Amygdala (tissue), 56 donors: ENCODE measurements around the gene NCKAP1.
"Not testable (repeated sequence)": the region's sequence is repeated elsewhere in the genome, so short reads cannot be mapped to it uniquely, and the experiment has no call there.

Experiments
- DNase-seq, 56 donors: peaks; one replicate each; lab custom pipeline; 2025; lab: John Stamatoyannopoulos, UW

Gene NCKAP1

DNA sequence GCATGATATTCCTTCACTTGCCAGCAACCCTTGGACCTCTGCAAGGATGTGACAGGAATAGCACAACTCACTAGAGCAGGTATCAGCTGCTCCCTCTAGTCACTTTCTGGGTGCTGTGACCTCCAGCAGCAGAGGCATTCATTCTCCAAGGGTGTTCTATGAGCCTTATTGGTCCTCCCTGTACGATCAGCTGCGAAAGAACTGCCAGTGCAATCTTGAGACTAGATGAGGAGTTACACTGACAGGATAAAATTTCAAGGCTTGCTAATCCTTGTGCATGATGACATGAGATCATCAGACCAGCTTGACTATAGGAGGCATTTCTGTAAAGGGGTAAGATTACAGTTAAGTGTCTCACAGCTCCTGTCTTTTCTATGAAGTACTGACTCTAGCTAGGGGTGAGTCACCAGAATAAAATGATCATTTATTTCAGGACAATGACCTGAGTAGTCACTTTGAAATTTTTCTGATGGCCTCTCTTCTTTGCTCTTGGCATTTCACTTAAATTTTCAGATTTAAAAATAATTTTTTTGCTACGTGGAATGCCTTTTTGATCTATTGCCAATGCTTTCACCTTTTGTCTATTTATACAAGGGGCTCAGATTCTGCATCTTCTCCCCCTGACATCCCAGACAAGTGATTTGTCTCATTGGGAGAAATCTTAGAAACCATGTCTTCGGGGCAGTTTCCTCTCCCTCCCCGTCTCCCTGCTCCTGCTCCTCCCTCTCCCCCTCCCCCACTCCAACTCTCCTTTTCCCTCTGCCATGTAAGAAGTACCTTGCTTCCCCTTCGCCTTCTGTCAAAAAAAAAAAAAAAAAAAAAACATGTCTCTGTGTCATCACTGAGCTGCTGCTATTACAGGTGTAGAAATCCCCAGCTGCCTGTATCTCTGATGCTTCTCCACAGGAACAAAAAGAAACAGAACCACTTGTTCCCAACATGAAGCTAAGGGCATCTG lies 122.6 kb downstream of the NCKAP1 start:
- no peak for DNase-seq

DNA sequence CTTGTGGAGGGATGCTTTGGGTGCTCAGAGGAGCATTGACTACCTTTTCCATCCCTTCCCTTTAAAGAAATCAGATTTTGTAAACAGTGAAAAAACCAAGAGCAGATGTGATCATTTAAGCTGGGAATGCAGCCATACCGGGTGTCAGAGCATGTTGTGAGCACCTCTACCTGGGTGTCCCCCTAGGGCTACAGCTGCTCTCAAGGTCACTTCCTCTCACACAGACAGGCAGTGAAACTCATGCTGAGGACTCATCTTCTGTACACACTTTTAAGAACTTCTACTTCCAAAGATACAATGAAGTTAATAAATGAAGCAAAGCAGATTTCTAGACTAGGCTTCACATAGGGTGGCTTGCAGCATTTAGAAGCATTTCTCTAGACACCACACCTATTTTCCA lies 123.4 kb downstream of the NCKAP1 start:
- DNase-seq, result no peak

DNA sequence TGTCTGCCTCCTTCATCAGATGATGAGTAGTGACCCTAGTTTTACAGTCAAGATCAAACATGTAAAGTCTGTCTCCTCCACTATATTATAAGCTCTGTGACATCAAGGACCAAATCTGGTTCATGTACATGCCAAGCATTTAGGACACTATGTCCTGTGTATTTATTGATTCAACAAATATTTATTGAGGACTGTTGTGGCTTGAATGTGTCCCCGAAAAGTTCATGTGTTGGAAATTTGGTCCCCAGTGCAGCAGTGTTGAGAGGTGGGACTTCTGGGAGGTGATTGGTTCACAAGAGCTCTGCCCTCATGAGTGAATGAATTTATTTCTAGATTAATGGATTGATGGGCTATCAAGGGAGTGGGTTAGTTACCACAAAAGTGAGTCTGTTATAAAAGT lies 125.2 kb downstream of the NCKAP1 start:
- no peak for DNase-seq

DNA sequence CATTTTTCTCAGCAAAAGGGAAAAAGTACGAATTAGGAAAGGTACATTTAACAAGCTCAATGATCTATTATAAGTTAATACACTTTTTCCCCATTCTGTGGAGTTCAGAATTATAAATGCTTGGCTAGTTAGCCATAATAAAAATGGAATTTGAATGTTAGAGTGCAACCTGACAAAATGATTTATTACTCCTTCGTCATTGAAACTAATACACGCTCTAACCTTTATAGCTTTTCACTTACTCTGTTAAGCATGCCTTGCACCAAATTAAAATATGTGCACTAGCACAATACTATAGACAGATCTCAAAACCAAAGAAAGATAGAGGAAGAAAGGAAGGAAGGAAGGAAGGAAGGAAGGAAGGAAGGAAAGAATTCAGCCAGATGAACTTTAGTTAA lies 125.7 kb downstream of the NCKAP1 start:
- DNase-seq, result no peak

DNA sequence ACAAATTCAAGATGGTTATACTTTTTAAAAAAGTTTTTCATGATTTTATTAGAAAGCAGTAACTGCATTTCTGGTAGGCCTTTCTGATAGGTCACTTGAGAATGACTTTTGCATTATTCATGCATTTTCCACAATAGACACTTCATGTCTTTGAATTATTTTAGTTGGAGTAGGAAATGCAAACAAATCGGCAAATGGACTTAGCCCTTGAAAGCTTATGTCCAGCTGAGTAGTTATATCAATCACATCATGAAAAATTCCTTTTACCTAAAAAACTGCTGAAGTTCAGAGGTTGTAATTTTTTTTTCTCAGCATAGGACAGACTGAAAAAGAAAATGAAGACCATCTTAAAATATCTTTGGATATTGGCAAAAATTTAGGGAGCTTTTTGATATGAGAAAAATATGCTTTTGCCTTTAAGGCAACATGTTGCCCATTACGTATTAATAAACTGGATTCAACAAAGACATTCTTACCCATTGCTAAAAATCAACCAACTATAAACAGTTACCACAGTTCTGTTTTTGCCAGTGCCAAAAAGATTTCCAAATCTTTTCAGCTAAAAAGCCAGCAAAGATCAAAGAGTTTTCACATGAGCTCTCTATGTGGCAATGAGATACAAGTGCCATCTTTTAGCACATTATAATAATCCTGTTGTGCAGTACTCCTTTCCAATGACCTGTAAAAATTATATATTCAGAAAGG lies 126.3 kb downstream of the NCKAP1 start:
- no peak for DNase-seq

DNA sequence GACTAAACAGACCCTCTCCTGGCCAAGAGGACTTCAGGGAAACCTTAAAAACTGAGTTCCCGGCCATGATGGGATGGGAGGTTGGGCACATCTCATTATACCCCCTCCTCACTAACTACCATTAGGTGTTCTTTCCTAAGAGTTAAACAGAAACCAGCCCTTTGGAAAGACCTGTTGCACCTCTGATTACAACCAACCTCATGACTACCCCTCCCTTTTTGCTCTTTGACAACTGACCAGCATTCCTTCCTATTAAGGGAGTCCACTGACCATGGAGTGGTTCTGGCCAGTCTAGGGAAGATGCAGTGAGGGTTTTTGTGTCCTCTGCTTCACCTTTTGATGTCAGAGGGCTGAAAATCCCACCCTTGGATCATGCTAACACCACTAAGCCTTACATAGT lies 127.3 kb downstream of the NCKAP1 start:
- no peak for DNase-seq

DNA sequence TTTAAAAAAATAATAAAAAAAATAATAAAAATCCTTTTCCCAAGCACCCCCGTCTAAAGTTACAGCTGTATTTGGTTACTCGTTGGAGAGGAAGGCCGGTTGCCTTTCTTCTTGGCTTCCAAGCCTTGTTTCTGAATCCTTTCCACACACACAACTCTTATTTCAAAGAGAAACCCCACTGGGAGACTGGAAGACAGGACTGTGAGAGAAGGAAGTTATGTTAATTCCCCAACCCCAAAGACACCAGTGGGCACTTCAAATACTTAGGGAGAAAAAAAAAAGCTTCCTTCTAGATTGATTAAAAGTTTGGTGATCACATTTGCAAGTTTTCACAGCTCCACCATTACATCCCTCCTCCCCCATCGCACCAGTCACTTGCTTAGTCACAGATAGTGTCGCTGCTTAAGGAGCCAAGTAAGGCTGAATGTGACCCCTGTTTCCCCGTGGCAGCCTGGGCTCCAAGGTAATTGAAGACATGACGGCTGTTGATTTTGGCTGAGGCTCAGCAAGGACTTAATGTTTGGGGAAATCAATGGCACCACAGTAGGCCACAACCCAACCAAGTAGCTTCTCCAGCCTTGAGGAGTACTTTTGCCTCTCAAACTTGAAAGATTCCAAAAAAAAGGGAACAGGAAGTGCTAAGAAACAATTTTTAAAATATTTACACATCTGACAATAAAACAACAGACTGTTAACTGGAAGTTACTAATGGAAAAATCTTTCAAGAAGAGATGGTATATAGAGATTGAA lies 131.0 kb downstream of the NCKAP1 start:
- DNase-seq, result no peak

DNA sequence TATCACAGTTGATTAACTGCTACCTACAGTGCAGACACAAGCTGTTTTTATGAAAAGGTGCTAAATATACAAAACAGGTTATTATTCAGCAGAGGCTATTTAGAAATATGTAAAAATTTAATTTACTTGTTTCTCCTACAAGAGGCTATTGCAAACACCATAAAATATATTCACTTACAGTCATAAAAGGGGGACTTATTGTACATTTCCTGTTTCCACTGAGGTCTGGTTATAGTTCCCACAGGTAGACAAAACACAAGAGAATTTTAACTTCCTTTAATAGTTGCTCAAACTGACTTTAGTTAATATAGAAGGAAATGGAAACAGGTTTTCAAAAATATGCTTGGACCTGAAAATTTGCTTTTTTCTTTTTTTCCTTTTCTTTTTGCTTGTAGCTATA lies 131.8 kb downstream of the NCKAP1 start:
- DNase-seq, result no peak

DNA sequence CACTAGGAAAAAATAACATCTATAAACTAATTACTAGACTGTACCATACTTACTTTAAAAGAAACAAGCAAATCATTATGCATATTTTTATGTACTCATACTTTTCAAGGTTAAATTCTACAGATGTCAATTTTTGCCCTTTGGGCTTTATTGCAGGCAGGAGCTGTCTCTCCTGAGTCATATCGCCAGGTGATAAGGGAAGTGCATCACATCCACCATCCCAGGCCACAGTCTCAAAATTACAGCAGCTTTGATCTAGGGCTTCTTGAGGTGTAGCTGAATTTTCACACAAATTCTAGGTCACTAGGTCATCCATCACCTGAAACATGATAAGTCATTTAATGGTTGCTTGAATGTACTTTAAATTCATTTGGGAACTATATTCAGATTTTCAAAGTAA lies 133.4 kb downstream of the NCKAP1 start:
- no peak for DNase-seq

DNA sequence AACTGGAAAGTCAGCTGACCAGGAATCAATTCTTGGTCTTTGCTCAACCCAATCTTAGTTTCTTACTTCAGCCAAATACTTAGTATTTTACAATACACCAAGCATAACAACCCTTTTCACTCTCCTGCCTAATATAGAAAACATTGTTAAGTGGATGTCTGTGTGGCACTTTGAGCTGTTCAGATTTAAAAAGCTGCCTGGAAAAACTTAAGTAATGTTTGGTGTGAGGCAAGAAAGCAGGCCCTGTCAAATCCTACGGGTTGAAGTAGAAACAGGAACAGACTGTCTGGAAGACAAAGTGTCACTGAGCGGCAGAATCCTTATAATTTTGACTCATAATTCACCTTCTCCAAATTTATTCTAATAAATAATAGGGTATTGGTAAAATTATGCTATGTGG lies 134.7 kb downstream of the NCKAP1 start:
- no peak for DNase-seq

DNA sequence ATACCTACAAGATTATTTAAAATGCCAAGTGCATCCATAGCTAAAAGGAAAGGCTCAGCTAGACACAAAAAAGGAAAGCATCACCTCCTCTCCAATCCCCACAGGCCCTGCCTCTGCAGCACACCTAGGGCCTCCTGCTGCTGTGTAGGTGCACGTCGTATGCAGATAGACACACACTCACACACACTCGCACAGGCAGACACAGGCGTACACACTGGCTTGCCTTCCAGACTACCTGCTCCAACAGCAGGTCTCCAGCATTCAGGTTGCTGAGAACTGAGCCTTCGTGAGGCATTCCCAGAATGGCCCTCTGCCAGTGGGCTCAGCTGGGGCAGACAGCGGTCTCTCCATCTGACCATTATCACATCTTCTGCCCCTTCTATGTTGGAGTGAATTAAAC lies 136.5 kb downstream of the NCKAP1 start:
- DNase-seq, result no peak

DNA sequence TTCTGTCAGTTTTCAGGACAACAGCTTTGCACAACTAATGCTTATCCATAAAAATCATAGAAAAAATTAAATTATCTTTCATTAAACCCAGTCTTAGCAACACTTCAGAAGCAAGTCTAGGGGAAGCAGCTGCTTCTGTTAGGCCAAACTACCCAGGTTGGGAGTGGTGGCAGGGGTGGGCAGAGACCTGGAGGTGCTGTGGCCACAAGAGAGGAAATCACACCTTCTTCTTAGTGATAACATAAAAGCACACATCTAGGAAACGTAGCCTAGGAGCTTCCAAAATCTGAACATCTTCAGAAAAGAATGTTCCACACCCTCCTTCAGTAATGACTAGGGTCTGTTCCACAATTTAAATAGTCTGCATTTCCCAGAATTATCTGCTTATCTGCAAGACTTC lies 139.5 kb downstream of the NCKAP1 start:
- no peak for DNase-seq

DNA sequence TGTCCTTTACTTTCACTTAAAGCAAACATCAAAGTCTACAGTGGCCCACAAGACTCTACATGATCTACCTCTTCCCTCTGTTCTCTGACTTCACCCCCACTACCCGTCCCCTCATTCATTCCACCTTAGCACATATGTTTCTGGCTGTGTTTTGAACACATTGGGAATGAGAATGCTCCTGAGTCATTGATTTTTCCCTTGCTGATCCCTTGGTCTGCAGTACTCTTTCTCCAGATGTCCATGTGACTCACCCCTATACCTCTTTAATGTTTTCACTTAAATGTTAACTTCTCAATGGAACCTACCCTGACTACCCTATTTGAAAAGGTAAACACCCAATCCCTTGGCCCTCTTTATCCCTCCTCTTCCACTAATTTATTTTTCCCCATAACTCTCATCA lies 141.1 kb downstream of the NCKAP1 start:
- DNase-seq, result no peak

DNA sequence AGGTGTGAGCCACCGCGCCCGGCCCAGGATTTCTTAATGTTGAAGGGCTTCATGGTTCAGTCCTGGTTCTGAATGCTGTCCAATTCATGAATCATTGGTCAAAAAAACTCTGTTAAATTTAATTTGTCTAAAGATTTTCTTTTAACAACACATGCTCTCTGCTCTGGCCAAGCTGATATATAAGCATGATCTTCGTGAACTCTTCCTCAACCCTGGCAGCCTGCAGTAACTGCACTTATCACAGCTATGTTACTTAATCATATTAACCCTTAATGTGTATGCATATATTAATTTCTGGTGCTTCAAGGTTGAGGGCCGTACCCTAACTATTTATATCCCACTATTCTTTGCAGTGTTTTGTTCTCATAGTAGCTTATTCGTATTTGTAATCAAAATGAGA lies 142.5 kb downstream of the NCKAP1 start:
- no peak for DNase-seq

DNA sequence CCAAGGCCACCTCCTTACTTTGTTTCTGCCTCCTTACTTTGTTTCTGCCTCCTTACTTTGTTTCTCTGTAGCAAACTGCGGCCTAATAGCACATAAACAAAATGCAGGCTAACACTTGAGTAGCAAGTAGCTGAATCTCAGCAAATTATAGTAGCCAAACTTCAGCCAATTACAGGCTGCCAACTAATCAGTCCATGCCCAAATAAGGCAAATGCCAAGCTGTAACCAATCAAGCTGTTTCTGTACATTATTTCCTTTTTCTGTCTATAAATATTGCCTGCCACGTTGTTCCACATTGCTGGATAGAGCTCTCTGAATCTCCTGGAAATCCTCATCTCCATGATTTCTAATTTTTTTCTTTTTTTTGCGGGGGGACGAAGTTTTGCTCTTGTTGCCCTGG lies 143.1 kb downstream of the NCKAP1 start:
- no peak for DNase-seq

DNA sequence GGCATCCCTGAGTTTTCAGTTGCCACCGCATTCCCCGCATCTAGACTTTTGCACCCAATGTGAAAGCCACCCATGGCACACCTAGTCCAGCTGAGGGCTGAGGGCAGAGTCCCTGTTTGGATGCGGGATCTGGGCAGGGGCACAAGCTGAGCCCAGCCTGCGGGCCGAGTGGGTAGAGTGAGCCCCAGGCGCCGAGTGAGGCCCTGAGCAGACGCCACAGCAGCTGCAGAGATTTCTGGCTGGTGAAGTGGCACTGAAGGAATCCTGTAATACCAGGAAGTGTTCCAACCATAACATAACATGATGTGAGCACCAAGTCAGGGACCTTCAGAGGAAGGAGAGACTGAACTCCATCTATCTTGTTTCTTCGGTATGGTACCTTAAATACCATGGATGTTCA lies 144.1 kb downstream of the NCKAP1 start:
- DNase-seq, result no peak

DNA sequence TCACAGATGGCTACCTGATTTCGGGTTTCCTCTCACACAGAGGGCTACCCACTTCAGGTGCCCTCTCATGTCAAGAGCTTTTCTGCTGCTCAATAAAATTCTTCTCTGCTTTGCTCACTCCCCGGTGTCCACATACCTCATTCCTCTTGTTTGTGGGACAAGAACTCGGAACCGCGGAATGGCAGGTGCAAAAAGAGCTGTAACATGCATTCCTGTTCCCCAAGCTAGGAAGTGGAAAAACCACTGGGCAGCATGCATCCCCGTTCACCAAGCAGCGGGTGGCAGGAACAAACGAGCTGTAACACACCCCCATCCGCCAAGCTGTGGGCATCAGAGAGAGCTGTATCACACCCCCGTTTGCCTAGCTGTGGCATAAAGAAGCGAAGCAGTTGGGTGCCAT lies 144.6 kb downstream of the NCKAP1 start:
- DNase-seq, result no peak

DNA sequence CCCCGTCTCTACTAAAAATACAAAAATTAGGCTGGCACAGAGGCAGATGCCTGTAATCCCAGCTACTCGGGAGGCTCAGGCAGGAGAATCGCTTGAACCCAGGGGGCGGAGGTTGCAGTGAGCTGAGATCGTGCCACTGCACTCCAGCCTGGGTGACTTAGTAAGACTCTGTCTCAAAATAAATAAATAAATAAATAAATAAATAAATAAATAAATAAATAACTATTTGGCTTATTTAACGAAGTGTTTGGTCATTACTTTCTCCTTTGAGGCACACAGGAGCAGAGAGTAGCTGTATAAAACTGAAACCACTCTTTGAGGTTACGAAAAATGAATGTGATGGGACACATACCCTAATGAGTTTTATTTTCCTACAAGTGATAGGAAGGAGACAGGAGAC lies 145.2 kb downstream of the NCKAP1 start:
- DNase-seq, result not testable (repeated sequence)

DNA sequence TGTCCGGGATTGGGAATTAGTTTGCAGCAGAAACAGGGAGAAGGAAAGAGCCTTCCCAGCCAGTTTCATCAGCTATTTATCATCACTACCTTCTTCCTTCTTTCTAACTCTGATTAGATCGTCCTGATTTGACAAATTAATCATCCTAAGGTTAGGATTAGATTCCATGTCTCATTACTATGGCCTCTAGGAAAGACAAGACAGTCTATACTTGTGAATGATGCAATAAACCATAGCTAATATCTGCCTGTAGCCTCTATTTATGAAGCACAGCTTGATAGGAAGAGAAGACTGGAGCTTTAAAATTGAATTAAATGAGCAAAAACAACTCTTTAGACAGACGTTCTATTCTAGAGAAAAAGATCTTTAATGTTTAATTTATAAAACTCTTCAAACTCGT lies 146.6 kb downstream of the NCKAP1 start:
- DNase-seq, result no peak

DNA sequence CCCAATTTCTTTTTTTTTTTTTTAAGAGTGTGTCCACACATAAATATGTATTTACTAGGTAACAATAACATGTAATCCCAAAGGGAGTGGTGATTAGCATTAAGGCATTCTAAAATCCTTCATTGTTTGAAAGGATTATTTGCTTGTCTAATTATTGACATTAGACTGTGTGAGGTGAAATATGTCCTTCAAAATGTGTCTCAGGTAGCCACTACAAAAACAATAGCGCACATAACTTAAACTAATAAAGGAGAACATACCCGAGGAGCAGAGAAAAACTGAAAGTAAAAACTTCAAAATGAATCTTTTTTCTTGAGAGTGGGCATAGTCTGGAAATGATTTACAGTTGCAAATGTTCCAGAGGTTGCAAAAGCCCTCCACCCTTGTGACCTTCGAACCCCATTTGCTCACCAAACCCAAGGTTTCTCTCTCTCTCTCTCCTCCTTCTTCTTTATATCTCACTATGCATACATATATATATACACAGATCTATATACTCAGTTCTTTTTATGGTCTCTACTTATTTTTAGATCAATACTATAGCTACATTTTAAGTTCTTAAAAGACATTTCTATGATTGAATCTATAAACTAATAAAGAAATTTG lies 147.4 kb downstream of the NCKAP1 start:
- DNase-seq, result no peak

DNA sequence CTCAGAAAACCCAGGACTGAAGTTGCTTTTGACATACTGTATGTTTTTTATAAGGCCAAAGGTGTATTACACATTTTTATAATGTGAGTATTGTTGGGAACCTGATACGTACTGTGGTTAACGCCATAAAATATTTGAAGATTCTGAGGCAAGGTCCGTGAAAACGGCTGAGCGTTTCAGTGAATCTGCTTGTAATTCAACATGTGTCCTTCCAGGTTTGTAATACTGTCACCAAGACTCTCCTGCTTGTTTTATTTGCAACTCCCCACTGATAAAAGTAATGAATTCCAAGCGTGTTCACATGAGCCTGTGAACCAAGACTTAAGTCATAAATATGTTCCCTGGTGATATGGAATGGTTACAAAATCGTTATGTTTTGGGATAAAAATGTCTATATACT lies 148.0 kb downstream of the NCKAP1 start:
- DNase-seq, result no peak
